Right renal pelvis (tissue), 4 donors: Measurements from ENCODE around the gene PDE11A. TPM values are rescaled to one million over a fixed set of nuclear protein-coding genes. Genes with fewer than 3 reads are reported as not detected.

Experiments
- DNase-seq, 4 donors: peaks; one replicate each; pipeline ENCODE4 v3.0.0-alpha.2; 2013; ENCODE audit warnings: low read depth in 4 of 4, low spot score in 3 of 4, missing footprints in 1 of 4
- polyA plus RNA-seq, 4 donors: library from polyadenylated mRNA; unstranded; fragments of 120-200 nt; gene quantifications; one replicate each; pipeline ENCODE4 v1.2.1, GENCODE V29; 2013; ENCODE audit not compliant: insufficient read length in 4 of 4

The PDE11A gene
- polyA plus RNA-seq, 4 donors, result 4.7 to 8.6 (median 7.1) TPM

DNA sequence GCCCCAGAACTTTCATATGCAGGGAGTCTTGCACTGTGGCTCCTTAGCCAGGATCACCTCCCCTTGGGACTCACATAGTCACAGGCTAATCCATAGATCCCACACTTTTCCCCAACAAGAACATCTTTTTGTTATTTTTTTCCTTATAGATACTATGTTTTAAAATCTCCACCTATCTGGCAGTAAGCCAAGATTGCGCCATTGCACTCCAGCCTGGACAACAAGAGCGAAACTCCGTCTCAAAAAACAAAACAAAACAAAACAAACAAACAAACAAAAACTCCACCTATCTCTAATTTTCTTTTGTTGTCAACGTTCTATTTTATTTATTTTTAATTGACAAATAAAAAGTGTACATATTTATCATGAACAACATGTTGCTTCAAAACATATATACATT, 141.7 kb downstream of the PDE11A start:
- DNase-seq, result no peak

DNA sequence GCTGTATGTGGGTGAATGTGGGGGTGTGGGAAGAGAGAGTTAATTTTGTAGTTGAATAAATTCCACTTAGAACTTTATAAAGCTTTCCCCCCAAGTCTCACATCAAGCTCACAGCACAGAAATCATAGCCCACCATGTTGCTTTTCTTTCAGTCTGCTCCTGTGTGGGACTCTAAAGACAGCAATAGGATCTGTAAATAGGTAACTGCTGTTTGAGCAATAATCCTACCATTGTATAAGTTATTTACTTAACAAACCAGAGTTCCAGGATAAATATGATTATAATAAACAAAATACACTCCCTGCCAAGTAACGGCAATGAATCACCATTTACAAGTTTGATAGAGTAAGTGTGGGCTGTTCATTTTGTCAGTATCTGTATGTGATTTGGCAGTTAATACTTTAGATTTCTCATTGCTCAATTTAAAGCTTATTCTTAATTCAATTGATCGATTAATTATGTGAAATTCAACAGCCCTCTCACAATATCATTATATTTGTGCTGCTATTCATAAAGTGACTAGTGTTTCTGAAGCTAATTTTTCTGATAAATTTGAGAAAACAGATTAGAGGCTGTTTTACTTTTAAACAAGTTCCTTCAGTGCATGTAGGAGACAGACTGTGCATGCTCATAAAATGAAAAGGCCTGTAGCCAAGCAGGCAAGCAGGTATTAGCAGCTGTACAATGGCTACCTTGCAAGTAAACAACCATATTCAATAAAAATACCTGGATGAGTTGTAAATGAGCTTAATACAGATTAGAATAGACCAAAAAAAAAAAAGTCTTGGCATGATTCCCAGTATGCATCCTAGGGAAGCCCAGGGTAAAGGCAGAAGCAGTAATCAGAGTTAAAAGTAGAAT, 142.7 kb downstream of the PDE11A start:
- DNase-seq, result no peak

DNA sequence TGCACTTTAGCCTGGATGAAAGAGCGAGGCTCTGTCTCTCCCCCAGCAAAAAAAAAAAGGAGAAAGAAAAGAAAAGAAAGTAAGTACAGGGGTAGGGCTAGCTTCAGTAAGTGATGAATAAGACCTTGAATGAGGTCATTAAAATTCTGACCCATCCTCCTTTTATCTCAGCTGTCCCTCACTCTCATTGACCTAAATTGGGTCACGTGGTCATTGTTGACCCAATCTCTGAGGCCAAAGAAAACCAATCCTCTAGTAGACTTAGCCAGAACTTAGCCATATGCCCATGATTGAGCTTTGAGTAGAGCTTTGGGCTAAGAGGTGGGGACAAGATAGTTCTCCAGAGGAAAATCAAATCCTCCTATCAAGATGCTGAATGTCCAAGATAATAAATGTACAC, 149.3 kb downstream of the PDE11A start:
- no peak for DNase-seq

DNA sequence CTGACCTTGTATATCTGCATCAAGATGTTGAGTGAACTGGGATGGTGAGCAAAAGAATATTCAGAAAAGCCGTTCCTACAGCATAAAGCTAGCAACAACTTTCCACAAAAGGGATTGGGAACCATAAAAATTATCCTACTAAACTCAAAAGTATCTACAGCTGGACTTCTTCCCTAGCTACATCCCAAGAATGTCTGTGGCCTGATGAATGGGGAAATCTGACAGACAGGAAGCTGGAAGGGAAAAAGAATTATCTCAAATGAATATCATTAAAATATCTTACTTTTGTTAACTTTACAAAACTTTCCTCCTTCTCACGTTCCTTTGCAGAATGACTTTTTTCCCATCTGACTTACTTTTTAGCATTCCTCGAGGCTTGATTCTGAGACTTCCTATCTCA, 150.9 kb downstream of the PDE11A start:
- no peak for DNase-seq

DNA sequence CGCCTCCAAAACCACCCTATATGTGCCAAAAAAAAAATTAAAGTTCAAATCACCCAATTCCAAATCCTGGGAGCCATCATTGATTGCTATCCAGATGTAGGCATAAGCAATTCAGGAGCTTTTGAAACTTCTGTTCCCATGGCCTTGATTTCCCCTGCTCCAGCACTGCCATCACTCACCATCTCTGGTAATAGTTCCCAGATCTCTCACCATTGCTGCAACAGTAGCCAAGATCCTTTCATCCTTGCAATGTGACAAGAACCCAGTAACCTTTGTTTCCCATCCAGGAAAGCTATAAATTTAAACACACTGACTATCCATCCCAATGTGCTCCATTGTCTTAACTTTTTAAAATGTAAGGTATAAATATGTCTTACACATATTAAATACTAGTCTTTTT, 155.4 kb downstream of the PDE11A start:
- no peak for DNase-seq

DNA sequence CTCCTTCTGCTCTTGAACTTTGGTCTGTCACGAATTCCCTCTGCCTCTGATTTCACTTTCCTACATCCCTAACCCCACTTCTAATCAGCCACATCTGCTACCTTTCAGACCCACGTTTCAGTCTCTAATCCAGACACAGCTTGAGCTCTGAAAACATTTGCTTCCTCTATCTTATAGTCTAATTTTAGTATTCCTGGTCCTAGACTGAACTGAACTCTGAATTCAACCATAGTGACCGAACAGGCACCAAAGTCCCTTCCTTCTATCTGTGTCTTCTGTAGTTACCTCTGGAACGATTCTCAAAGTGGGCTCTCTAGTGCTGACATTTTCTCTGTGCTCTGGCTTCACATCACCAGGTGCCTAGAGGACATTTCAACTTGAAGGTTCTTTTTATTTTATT, 156.2 kb downstream of the PDE11A start:
- DNase-seq, result no peak

DNA sequence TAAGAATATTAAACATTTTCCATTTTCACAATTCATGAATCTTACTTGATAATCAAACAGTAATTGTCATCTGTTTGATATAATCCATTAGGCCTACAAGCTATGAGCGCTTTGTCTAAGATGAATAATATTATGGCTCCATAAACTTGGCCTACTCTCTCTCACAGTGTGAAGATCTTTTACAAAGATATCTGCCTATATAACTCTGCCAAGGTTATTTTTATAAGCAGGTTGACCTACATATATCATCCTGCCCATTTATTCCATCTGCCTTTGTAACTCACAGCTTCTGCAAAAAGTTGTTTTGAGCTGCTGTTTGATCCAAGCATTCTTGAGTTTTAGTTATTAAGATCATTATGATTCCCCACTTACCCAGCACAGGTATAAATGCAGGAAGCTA, 158.3 kb downstream of the PDE11A start:
- no peak for DNase-seq

DNA sequence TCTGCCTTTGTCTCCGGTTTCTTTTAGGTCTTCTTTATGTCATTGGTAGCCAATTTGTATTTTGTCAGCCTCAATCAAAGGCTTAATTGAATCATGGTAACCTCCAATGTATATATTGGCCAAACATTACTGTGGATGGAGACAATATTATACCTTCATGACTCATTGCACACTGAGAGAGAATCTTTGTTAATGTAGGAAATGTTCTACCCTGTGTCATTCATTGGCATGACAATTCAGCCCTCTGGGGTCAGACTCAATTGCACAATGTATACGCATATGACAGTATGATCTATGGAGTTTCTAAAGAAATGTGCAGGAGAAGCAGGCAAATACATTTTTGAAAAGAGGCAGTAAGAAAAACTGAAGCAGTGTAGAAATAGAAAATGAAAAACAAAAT, 162.6 kb downstream of the PDE11A start:
- DNase-seq, result no peak

DNA sequence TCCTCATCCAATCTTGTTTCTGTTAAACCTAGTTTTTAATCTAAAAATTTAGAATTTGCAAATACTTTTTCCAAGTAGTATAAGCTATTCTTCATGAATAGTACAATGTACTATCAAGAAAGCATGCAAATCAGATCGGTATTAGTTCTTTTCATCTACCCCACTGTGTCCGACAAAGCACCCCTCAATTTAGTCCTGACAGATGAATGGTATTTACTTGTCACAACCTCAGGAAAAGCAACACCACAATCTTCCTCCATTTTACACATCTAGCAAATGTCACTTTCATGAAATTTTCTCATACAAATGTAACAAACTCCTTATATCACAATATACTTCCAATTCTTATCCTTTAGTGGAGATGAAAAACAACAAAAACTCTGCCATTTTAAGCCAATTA, 163.8 kb downstream of the PDE11A start:
- DNase-seq, result no peak

DNA sequence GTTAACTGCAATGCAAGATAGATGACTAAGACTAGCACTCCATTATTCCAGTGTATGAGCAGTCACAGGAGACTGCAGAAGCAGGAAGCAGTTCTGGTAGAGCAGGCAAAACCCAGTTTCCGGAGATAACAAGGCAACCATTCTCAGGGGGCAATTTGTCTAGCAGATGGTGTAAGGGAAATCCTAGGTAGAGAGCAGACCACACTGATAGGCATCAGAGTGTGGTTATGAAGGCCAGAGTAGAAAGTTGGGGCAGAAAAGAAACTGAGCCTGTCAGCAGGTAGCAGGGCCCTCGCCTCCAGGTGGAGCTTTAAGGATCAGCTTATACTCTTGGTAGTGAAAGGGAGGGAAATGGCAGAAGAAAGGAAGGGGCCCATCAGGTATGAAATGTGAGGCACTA, 164.4 kb downstream of the PDE11A start:
- no peak for DNase-seq

DNA sequence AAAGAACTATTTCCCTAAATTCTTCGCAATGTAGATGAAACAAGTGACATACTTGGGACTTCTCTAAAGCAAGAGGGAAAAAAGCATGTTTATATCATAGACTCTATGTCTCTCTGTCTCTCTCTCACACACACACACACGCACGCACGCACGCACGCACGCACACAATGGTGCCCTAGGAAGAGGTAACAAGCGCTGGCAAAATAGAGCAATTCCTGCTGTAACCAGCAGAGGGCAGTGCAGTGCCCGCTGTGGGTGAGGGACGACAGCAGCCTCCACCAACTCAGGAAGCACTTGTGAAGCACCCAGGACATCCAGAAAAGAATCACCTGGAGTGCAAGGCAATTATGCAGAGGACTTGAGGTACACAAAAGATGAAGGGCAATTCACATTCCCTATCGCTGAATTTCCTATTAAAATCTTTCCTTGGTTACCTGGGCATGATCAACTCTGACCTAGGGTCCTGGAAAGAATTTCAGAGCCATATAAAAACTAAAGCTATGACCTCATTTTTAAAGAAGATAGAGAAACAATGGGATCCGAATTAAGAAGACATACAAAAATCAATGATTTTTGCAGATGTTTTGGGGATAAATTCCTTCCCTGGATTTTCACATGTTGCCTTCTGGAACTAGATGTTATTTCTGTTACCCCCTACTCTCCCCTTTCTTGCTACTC, 166.4 kb downstream of the PDE11A start:
- DNase-seq, result peak; percentile 20 to 41 (median 34)

DNA sequence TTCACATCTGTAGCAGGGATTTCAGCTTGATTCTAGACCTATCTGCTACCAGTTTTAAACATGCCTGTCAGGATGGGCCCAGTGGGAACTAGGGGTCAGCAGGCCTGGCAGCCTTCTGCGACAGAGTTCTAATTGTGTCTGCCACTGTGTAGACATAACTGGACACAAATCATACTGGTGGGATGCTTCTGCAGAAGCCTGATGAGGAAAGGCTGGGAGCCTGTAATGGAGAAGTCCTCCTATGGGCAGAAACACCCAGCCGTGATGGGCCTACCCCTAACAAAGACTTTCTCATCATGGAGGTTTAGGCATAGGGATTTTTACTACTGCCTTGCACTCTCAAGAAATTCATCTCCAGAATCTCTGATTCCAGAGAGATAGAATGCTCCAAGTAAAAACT, 166.9 kb downstream of the PDE11A start:
- DNase-seq, result no peak

DNA sequence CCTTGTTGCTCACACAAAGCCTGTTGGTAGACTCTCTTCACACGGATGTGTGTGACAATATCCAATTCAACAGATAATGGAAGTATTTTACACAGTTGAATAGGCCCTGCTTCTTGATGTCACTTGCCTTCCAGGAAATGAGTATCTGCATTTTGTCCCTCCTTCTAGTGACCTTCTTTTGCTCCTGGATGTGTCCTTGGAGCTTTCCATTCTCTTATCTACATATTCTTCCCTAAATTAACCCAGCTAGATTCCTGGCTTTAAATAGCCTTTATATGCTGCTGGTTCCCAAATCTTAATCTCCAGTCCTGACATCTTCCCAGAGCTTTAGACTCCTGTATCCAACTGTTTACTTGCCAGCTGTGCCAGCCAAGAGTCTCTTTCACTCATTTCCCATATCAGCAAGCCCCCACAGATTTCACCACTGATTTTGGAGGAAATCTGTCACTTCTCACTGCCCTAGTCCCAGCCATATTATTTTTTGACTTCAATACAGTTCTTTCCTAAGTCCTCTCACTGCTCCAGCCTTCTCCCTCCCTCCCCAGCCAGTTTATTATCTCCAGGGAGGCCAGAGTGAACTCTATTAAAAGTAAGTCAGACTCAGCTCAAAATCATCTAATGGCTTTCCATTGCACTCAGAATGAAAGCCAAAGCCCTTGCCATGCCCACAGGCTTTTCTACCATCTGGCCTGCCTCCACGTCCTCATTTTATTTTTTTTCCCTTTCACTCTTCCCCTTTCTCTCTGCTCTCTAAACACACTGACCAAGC, 170.0 kb downstream of the PDE11A start:
- DNase-seq, result no peak

DNA sequence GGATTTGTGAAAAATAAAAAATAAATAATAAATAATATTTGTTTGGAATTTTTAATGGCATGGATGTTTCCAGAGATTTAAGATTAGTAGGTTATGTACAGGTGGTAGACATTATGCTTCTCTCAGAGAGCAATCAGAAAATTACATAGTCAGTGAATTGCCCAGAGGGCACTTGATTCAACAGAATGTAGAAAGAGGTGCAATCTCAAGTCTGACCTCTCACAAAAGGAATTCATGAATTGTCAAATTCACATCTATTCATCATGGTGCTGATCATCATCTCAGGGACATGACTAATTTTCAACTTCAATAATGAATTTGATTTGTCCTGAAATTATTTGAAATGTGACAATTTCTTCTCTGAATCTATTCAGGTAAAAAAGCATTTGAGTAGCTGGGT, 172.5 kb downstream of the PDE11A start:
- DNase-seq, result no peak

DNA sequence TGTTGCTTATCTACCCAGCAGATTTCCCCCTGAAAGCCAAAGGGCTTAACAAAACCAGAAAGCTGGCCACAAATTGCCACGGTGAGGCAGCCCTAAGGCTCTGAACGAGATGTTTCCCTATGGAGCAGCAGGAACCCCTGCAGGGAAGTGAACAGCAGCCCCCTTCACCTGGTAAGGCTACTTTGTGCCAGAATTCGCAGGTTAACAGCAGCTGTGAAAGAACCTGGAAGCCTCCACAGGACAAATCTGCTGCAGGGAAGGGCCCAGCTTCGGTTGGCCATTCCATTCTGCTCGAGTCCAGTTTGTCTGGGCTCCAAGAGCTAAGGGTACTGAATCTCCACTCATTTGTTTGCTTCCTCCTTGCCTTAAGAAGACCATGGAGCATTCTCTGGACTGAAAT, 175.3 kb downstream of the PDE11A start:
- no peak for DNase-seq

DNA sequence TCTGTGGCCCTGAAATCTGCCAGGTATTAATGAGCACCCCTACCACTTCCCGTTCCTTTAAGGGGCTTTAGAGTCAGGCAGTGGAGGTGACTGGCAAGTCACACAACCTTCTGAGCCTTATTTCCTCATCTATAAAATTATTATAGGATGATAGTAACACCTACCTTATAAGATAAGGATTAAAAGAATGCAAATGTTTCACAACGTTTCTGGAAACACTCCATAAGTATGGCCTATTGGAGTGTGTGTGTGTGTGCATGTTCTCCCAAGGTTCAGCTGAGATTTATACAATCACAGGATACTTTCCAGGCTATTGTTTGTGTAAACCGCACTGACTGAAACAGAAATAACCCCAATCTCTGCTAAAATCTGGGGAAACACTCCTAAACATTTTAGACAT, 176.0 kb downstream of the PDE11A start:
- no peak for DNase-seq

DNA sequence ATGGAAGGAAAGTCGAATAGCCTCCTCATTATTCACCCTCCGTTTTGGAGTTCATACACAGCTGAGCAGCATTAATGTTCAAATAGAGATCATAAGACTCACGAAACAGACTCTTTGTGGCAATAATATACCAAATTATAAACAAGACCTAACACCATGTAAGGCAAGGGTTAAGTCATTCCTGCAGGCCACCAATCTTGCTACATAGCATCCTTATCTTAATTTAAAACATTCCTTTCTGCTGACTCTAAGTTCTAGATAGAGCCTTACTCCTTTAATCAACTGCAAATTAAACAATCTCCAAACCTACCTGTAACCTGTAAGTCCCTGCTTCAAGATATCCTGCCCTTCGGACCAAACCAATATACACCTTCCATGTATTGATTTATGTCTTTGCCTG, 178.0 kb downstream of the PDE11A start:
- no peak for DNase-seq

DNA sequence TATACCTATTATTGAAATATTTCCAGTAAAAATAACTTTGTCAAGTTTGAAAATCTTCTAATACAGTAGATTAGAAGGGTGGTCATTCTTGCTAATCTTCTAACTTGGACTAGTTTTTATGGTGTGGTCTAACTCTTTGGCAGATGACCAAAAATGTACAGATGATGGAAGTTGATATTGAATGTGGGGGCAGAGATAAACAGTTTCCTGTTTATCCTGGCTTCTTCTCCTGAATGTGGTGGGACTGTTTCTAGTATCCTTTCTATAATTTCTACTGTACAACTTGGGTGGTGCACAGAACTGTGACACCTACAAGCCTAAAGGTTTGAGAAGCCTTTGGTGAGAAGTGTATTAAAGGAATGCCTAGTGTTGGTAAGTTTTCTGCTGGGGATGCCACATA, 178.7 kb downstream of the PDE11A start:
- no peak for DNase-seq

DNA sequence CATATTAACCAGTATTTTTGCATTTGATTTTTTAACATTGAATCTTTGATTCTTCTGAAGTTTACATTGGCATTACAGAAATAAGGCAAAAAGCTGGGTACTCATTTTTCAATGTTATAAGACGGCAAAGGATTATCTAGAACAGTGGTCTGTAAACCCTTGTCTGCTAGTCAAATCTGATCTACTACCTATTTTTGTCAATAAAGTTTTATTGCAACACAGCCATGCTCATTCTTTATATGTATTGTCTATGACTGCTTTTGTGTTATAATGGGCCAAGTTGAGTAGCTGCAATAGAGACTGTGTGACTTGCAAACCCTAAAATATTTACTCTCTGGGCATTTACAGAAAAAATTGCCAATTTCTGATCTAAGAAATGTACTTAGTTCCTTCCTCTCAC, 181.0 kb downstream of the PDE11A start:
- no peak for DNase-seq

DNA sequence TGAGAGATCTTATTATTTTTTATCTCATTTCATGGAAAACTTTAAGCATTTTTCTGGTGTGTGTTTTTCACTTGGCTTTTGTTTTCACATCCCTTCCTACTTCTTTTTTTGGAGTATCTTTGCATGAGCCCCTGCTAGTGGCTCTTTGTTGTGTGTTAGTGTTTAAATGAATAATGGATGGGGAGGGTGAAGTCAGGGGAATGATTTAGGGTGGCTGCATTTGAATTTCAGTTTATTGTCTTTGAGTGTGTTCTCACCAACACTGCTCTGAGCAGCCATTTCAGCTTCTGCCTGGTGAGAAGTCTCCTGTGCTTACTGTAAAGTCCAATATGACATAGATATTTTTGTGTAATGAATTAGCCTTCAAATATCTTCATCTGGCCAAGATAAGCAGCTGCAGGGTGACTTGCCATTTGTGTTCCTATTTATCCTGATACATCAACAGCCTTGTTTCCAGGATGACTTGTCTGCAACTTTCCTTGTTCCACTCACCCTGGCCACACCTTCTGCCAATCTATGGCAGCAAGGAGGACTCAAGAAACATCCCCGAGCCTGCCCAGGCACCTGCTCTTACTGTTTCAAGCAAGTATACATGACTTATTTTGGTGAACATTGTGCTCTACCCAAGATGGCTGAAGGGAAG, 182.6 kb downstream of the PDE11A start:
- DNase-seq, result no peak

DNA sequence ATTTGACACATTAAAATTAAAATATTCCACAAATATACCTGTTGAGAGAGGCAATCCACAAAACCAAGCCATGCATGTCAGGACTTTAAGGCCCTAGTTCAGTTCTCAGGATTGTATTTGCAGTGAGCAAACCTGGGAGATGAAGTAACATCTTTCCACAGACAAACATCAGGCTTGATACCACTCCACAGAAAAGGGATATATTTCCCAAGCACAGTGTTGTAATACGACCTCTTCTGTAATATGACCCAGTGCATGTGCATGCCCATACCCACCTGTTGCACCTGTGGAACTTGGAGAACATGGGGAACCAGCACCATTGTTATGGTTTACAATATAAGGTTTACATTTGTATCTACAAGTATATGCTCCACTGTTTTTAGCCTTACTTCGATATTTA, 184.0 kb downstream of the PDE11A start:
- DNase-seq, result no peak
